Gastroesophageal sphincter (tissue), 4 donors: ENCODE results near the gene FAM124A. TPM values are rescaled to one million over a fixed set of nuclear protein-coding genes. Genes with fewer than 3 reads are reported as not detected.

Experiments used
- ATAC-seq: fragments of 150-250 bp; one replicate; pipeline ENCODE4 v1.9.1; 2016; ENCODE audit warnings: mild to moderate bottlenecking, moderate library complexity
- H3K27ac ChIP-seq, 4 donors: fragments of 200-600 bp; sonication (generic) in 3 of 4; 1 replicate in 3 of 4; 2 replicates in 1 of 4; pipeline ENCODE4 v1.5.1; 2016 to 2019
- H3K27me3 ChIP-seq: fragments of 200-600 bp; sonication (generic); one replicate; pipeline ENCODE4 v1.5.1; 2019
- H3K36me3 ChIP-seq, 2 donors: fragments of 200-600 bp; sonication (generic); one replicate each; pipeline ENCODE4 v1.5.1; 2019; ENCODE audit warnings: control low read depth in 1 of 2
- H3K4me1 ChIP-seq, 3 donors: fragments of 200-600 bp; sonication (generic); 1 replicate in 2 of 3; 2 replicates in 1 of 3; pipeline ENCODE4 v1.5.1; 2016 to 2019; ENCODE audit warnings: control low read depth in 2 of 3
- H3K4me3 ChIP-seq, 2 donors: fragments of 200-600 bp; sonication (generic); one replicate each; pipeline ENCODE4 v1.5.1; 2019; ENCODE audit warnings: mild to moderate bottlenecking in 1 of 2, moderate library complexity in 1 of 2
- H3K9me3 ChIP-seq, 3 donors: fragments of 200-600 bp; sonication (generic); one replicate each; pipeline ENCODE4 v1.5.1; 2017 to 2019; ENCODE audit warnings: control low read depth in 2 of 3
- EP300 ChIP-seq: sonication (generic); formaldehyde crosslinking; IDR thresholded peaks from one replicate; pipeline ENCODE4 v1.6.1; 2017; ENCODE audit warnings: antibody characterized with exemption, mild to moderate bottlenecking
- POLR2A ChIP-seq, 2 donors: fragments of 450-650 bp; IDR thresholded peaks; one replicate each; pipeline ENCODE4 v1.6.1; 2017; ENCODE audit warnings: antibody characterized with exemption in 2 of 2, mild to moderate bottlenecking in 2 of 2, moderate library complexity in 1 of 2
- POLR2AphosphoS5 ChIP-seq: sonication (generic); formaldehyde crosslinking; IDR thresholded peaks from one replicate; pipeline ENCODE4 v1.6.1; 2017; ENCODE audit warnings: antibody characterized with exemption
- WGBS, 2 donors: methylation state at CpG; one replicate each; pipeline ENCODE4 v1.1.5; 2018; ENCODE audit warnings: low coverage in 1 of 2; 5-methylcytosine and 5-hydroxymethylcytosine counted together
- total RNA-seq, 4 donors: library from RNA; depleted of rRNA; stranded (reverse); fragments of >200 nt; gene quantifications; one replicate each; pipeline ENCODE4 v1.1.0, GENCODE V29; 2016
- TF ChIP-seq, protein P1 (sequence below), 4 experiments: fragments of 200-600 bp in 2 of 4; fragments of 450-650 bp in 2 of 4; sonication (generic) in 1 of 4; IDR thresholded peaks; one replicate each; pipeline ENCODE4 v1.5.1; 2017 to 2019; ENCODE audit warnings: antibody characterized with exemption in 4 of 4, mild to moderate bottlenecking in 2 of 4, moderate library complexity in 2 of 4

The FAM124A gene
- total RNA-seq, 4 donors from 2014 or later: 13.7 to 23.2 (median 15.2) TPM

- no peak for ATAC-seq
- Histone ChIP-seq H3K9me3 (peaks cover 0 to 4% (median 0%) of the 10 kb centered on the region in 3 donors), H3K27ac (peak overlapping the region in 3 of 4 donors; percentile 86 to 94 (median 86)), H3K27me3 (no peaks in the 10 kb centered on the region), H3K4me3 (no peak overlapping the region), H3K36me3 (peaks cover 0 to 13% of the 10 kb centered on the region in 2 donors), H3K4me1 (peaks cover 3 to 83% (median 16%) of the 10 kb centered on the region in 3 donors)
- TF ChIP-seq, protein P1, sequence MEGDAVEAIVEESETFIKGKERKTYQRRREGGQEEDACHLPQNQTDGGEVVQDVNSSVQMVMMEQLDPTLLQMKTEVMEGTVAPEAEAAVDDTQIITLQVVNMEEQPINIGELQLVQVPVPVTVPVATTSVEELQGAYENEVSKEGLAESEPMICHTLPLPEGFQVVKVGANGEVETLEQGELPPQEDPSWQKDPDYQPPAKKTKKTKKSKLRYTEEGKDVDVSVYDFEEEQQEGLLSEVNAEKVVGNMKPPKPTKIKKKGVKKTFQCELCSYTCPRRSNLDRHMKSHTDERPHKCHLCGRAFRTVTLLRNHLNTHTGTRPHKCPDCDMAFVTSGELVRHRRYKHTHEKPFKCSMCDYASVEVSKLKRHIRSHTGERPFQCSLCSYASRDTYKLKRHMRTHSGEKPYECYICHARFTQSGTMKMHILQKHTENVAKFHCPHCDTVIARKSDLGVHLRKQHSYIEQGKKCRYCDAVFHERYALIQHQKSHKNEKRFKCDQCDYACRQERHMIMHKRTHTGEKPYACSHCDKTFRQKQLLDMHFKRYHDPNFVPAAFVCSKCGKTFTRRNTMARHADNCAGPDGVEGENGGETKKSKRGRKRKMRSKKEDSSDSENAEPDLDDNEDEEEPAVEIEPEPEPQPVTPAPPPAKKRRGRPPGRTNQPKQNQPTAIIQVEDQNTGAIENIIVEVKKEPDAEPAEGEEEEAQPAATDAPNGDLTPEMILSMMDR (IDR thresholded peaks at IDR 0.05): no peak
- TF ChIP-seq POLR2AphosphoS5: no peak
- 79 to 84% methylated on average over 8 to 12 of the region's 12 CpGs for WGBS, 2 donors
Observed at GRCh38 chr13:51229101-51229719, 7.0 kb downstream of the FAM124A start.

DNA sequence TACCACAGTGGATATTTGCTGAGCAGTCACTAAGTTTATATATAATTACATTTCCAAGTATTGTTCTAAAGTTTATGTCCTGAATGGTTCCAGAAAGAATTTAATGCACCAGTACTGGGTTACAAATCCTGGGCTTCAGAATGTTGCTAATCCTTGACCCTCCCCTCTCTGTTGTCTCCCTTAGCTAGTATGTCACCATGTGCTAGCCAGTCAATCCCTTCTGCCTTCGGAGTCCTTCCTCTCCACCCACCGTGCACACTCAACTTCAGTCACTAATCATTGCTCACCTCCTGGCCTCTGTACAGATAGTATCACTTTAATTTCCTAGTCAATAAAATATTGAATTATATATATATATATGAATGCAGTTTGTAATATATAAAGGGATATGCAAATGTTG lies 7.5 kb downstream of the FAM124A start:
- peaks cover 0 to 13% of the 10 kb centered on the region in 2 donors for H3K36me3 ChIP-seq
- H3K27ac ChIP-seq: peak overlapping the region in 3 of 4 donors; percentile 86 to 94 (median 86)
- peaks cover 0 to 4% (median 0%) of the 10 kb centered on the region in 3 donors for H3K9me3 ChIP-seq
- H3K4me1 ChIP-seq: peaks cover 3 to 78% (median 16%) of the 10 kb centered on the region in 3 donors
- H3K27me3 ChIP-seq: no peaks in the 10 kb centered on the region
- no peak overlapping the region for H3K4me3 ChIP-seq
- 30 to 37% methylated on average over 2 of the region's 2 CpGs for WGBS, 2 donors
- TF ChIP-seq POLR2AphosphoS5 (no peak), EP300 (no peak), POLR2A (IDR thresholded peaks at IDR 0.05) (no peak)
- TF ChIP-seq, protein P1 (IDR thresholded peaks at IDR 0.05): no peak
- no peak for ATAC-seq

DNA sequence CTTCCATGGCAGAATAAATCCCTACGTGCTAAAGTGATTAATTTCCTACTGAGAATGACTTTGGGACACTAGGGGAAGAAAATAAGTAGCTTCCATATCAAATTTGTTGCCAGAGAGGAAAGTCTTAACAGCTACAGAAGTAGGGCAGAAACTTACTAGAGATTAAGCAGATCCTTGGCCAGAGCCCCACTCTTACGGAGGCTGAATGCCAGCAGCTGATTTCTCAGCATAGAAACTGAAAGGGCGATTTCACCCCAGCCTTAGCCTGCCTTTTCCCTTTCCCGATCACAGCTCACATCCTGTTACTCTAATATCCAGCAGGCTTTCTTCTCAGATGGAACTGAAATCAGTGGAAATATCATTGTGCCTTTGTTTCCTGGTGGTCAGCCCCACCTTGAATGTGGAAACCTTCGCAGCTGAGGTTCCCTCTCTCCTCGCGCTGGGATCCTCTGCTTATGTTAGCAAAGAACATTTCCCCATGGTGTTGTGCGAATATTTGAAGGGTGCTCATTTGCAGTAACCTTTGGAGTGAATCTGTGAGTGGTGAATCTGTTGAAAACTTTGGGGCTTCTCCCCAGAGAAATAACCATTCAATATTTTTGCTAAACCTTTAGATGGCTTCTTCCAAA lies 8.4 kb downstream of the FAM124A start:
- Histone ChIP-seq H3K36me3 (peaks cover 0 to 13% of the 10 kb centered on the region in 2 donors), H3K4me1 (peaks cover 3 to 73% (median 16%) of the 10 kb centered on the region in 3 donors)
- 4 to 5% methylated on average over 7 to 8 of the region's 8 CpGs for WGBS, 2 donors

GRCh38 chr13:51231456-51231855 lies 9.3 kb downstream of the FAM124A start:
- TF ChIP-seq EP300 (no peak), POLR2A (IDR thresholded peaks at IDR 0.05) (no peak), POLR2AphosphoS5 (no peak)
- TF ChIP-seq, protein P1 (IDR thresholded peaks at IDR 0.05): no peak
- Histone ChIP-seq H3K27me3 (no peaks in the 10 kb centered on the region), H3K27ac (peak overlapping the region; percentile 86 to 95 (median 90)), H3K9me3 (peaks cover 0 to 4% (median 0%) of the 10 kb centered on the region in 3 donors), H3K4me3 (no peak overlapping the region), H3K36me3 (peaks cover 0 to 13% of the 10 kb centered on the region in 2 donors), H3K4me1 (peaks cover 3 to 75% (median 16%) of the 10 kb centered on the region in 3 donors)
- 87 to 100% methylated on average over 1 to 2 of the region's 2 CpGs for WGBS, 2 donors
- ATAC-seq: no peak

More for the DNA sequence above, 8.4 kb downstream of the FAM124A start:
- Histone ChIP-seq H3K9me3 (peaks cover 0 to 4% (median 0%) of the 10 kb centered on the region in 3 donors), H3K4me3 (peak overlapping the region; percentile 42 to 52), H3K27ac (peak overlapping the region; percentile 86 to 95 (median 90)), H3K27me3 (no peaks in the 10 kb centered on the region)
- ATAC-seq: peak; percentile 88
- TF ChIP-seq, protein P1 (IDR thresholded peaks at IDR 0.05): no peak
- peak; percentile 89 for TF ChIP-seq POLR2AphosphoS5
- TF ChIP-seq EP300: no peak
